Measurements from ENCODE around the gene EPYC.
A peak's percentile ranks its signal among the peaks of the same experiment; 100 is the strongest.

Gene EPYC

GRCh38 chr12:90954428-90954827 is 50.3 kb downstream of the EPYC start:
- no peak for DNase-seq

GRCh38 chr12:90953956-90954421 is 50.8 kb downstream of the EPYC start:
- DNase-seq: no peak

GRCh38 chr12:90951432-90952105 is 53.2 kb downstream of the EPYC start:
- no peak for DNase-seq

- DNase-seq: no peak
Measured at GRCh38 chr12:90947869-90948268, 56.9 kb downstream of the EPYC start.

GRCh38 chr12:90945070-90945649 is 59.6 kb downstream of the EPYC start:
- peak in 1 of 2 experiments; percentile 52 for DNase-seq

GRCh38 chr12:90943255-90943654 is 61.5 kb downstream of the EPYC start:
- no peak for DNase-seq

- peak; percentile 3 to 63 for DNase-seq
Measured at GRCh38 chr12:90940872-90941499, 63.8 kb downstream of the EPYC start.

- DNase-seq: no peak
Measured at GRCh38 chr12:90939382-90939781, 65.4 kb downstream of the EPYC start.

- DNase-seq: no peak
Measured at GRCh38 chr12:90938451-90938850, 66.3 kb downstream of the EPYC start.

GRCh38 chr12:90937651-90938050 is 67.1 kb downstream of the EPYC start:
- no peak for DNase-seq

- DNase-seq: no peak
Measured at GRCh38 chr12:90936230-90937005, 68.4 kb downstream of the EPYC start.

GRCh38 chr12:90925562-90925961 is 79.2 kb downstream of the EPYC start:
- DNase-seq: no peak

GRCh38 chr12:90924406-90924805 is 80.4 kb downstream of the EPYC start:
- no peak for DNase-seq

GRCh38 chr12:90922145-90922627 is 82.6 kb downstream of the EPYC start:
- DNase-seq: no peak

GRCh38 chr12:90921536-90921935 is 83.2 kb downstream of the EPYC start:
- no peak for DNase-seq

GRCh38 chr12:90920222-90920621 is 84.5 kb downstream of the EPYC start:
- no peak for DNase-seq

- no peak for DNase-seq
Measured at GRCh38 chr12:90917431-90917830, 87.3 kb downstream of the EPYC start.

GRCh38 chr12:90916516-90916915 is 88.3 kb downstream of the EPYC start:
- no peak for DNase-seq

GRCh38 chr12:90915353-90915752 is 89.4 kb downstream of the EPYC start:
- DNase-seq: no peak
